ENCODE measurements around the gene EHBP1L1. TPM values are rescaled to one million over a fixed set of nuclear protein-coding genes. Genes with fewer than 3 reads are reported as not detected.

EHBP1L1 gene
- total RNA-seq, 2 donors from 2014 or later, result 286 to 395 TPM

- peaks cover 42% of the 10 kb centered on the region for H3K36me3 ChIP-seq
- H3K27me3 ChIP-seq (replicated peaks; ENCODE audit: insufficient read depth), result no peaks in the 10 kb centered on the region
- H3K9me3 ChIP-seq, result no peaks in the 10 kb centered on the region
- no peak for DNase-seq (ENCODE audit: low spot score)
- peak overlapping the region; percentile 97 for H3K4me3 ChIP-seq
- peaks cover 22 to 28% of the 10 kb centered on the region in 2 donors for H3K4me1 ChIP-seq (ENCODE audit: control insufficient read depth in 1 of 2, low read depth in 2 of 2)
- no peak for TF ChIP-seq CTCF (IDR thresholded peaks at IDR 0.05)
- no peak overlapping the region for H3K27ac ChIP-seq
- no peak for ATAC-seq (ENCODE audit: insufficient number of reproducible peaks, low FRiP score, low read depth)
These were observed 41.4 kb downstream of the EHBP1L1 start for GRCh38 chr11:65617136-65617850.

GRCh38 chr11:65617990-65618751, 42.3 kb downstream of the EHBP1L1 start:
- Histone ChIP-seq H3K36me3 (peaks cover 43% of the 10 kb centered on the region), H3K27ac (no peak overlapping the region), H3K9me3 (no peaks in the 10 kb centered on the region), H3K4me3 (no peak overlapping the region), H3K4me1 (ENCODE audit: control insufficient read depth in 1 of 2, low read depth in 2 of 2) (peaks cover 13 to 19% of the 10 kb centered on the region in 2 donors), H3K27me3 (replicated peaks; ENCODE audit: insufficient read depth) (no peaks in the 10 kb centered on the region)
- no peak for TF ChIP-seq CTCF (IDR thresholded peaks at IDR 0.05)
- ATAC-seq (ENCODE audit: insufficient number of reproducible peaks, low FRiP score, low read depth), result no peak
- DNase-seq (ENCODE audit: low spot score), result no peak

- no peak for TF ChIP-seq CTCF (IDR thresholded peaks at IDR 0.05)
- Histone ChIP-seq H3K9me3 (no peaks in the 10 kb centered on the region), H3K4me3 (no peak overlapping the region), H3K27ac (no peak overlapping the region), H3K36me3 (peaks cover 43% of the 10 kb centered on the region), H3K27me3 (replicated peaks; ENCODE audit: insufficient read depth) (no peaks in the 10 kb centered on the region), H3K4me1 (ENCODE audit: control insufficient read depth in 1 of 2, low read depth in 2 of 2) (peaks cover 11 to 17% of the 10 kb centered on the region in 2 donors)
- no peak for DNase-seq (ENCODE audit: low spot score)
- ATAC-seq (ENCODE audit: insufficient number of reproducible peaks, low FRiP score, low read depth), result no peak
These were observed 42.9 kb downstream of the EHBP1L1 start for GRCh38 chr11:65618763-65619162.

GRCh38 chr11:65619281-65619928, 43.6 kb downstream of the EHBP1L1 start:
- H3K36me3 ChIP-seq, result peaks cover 47% of the 10 kb centered on the region
- no peak for ATAC-seq (ENCODE audit: insufficient number of reproducible peaks, low FRiP score, low read depth)
- DNase-seq (ENCODE audit: low spot score), result no peak
- H3K4me3 ChIP-seq, result no peak overlapping the region
- no peak overlapping the region for H3K27ac ChIP-seq
- no peaks in the 10 kb centered on the region for H3K27me3 ChIP-seq (replicated peaks; ENCODE audit: insufficient read depth)
- no peaks in the 10 kb centered on the region for H3K9me3 ChIP-seq
- no peak for TF ChIP-seq CTCF (IDR thresholded peaks at IDR 0.05)
- H3K4me1 ChIP-seq (ENCODE audit: control insufficient read depth in 1 of 2, low read depth in 2 of 2), result peaks cover 11 to 17% of the 10 kb centered on the region in 2 donors

- peaks cover 59% of the 10 kb centered on the region for H3K36me3 ChIP-seq
- ATAC-seq (ENCODE audit: insufficient number of reproducible peaks, low FRiP score, low read depth), result no peak
These were observed 44.8 kb downstream of the EHBP1L1 start for GRCh38 chr11:65620666-65621065.

More at GRCh38 chr11:65620666-65621065, 44.8 kb downstream of the EHBP1L1 start:
- no peaks in the 10 kb centered on the region for H3K27me3 ChIP-seq (replicated peaks; ENCODE audit: insufficient read depth)
- peaks cover 11 to 17% of the 10 kb centered on the region in 2 donors for H3K4me1 ChIP-seq (ENCODE audit: control insufficient read depth in 1 of 2, low read depth in 2 of 2)
- no peaks in the 10 kb centered on the region for H3K9me3 ChIP-seq
- no peak overlapping the region for H3K4me3 ChIP-seq
- TF ChIP-seq CTCF (IDR thresholded peaks at IDR 0.05), result no peak
- H3K27ac ChIP-seq, result no peak overlapping the region
- no peak for DNase-seq (ENCODE audit: low spot score)
